ENCODE data around the gene MEIS2. TPM values are rescaled to one million over a fixed set of nuclear protein-coding genes. Genes with fewer than 3 reads are reported as not detected.

Gene MEIS2
- total RNA-seq, 2 experiments from 2014 or later: not detected

DNA sequence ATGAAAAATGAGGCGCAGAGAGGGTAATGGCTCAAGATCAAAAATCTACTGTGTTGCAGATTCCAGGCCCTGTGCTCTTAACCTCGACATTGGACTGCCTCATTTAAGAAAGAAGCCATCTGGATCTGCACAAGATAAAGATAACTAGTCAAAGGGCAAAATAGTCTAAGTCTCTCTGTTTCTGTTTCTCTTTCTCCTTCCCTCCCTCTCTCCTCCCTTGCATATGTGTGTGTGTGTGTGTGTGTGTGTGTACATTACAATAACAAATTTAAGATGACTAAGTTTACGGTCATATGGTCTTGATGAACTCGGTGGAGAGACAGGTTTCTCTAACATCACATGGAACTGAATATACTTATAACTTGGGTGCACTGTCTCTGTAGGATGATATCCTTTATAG lies 69.2 kb downstream of the MEIS2 start:
- Mint-ChIP-seq H3K27ac (no peak overlapping the region), H3K9me3 (peaks cover 2% of the 10 kb centered on the region), H3K36me3 (ENCODE audit: low read depth) (no peaks in the 10 kb centered on the region), H3K4me1 (no peaks in the 10 kb centered on the region), H3K27me3 (no peaks in the 10 kb centered on the region), H3K4me3 (no peak overlapping the region)
- DNase-seq: no peak
- CTCF ChIA-PET: no interaction called here
- POLR2A ChIA-PET: no interaction called here

GRCh38 chr15:37028625-37029296 lies 71.6 kb downstream of the MEIS2 start:
- POLR2A ChIA-PET: no interaction called here
- no peak for DNase-seq
- CTCF ChIA-PET: no interaction called here
- no peak overlapping the region for H3K4me3 Mint-ChIP-seq
- peaks cover 2% of the 10 kb centered on the region for H3K9me3 Mint-ChIP-seq
- no peak overlapping the region for H3K27ac Mint-ChIP-seq
- H3K36me3 Mint-ChIP-seq (ENCODE audit: low read depth): no peaks in the 10 kb centered on the region
- no peaks in the 10 kb centered on the region for H3K4me1 Mint-ChIP-seq
- no peaks in the 10 kb centered on the region for H3K27me3 Mint-ChIP-seq

GRCh38 chr15:37020852-37021251 lies 79.5 kb downstream of the MEIS2 start:
- peaks cover 2% of the 10 kb centered on the region for H3K9me3 Mint-ChIP-seq
- H3K36me3 Mint-ChIP-seq (ENCODE audit: low read depth): no peaks in the 10 kb centered on the region
- H3K4me1 Mint-ChIP-seq: no peaks in the 10 kb centered on the region
- no peak for DNase-seq
- CTCF ChIA-PET: no interaction called here
- no peak overlapping the region for H3K4me3 Mint-ChIP-seq
- POLR2A ChIA-PET: no interaction called here
- H3K27me3 Mint-ChIP-seq: no peaks in the 10 kb centered on the region
- H3K27ac Mint-ChIP-seq: no peak overlapping the region

DNA sequence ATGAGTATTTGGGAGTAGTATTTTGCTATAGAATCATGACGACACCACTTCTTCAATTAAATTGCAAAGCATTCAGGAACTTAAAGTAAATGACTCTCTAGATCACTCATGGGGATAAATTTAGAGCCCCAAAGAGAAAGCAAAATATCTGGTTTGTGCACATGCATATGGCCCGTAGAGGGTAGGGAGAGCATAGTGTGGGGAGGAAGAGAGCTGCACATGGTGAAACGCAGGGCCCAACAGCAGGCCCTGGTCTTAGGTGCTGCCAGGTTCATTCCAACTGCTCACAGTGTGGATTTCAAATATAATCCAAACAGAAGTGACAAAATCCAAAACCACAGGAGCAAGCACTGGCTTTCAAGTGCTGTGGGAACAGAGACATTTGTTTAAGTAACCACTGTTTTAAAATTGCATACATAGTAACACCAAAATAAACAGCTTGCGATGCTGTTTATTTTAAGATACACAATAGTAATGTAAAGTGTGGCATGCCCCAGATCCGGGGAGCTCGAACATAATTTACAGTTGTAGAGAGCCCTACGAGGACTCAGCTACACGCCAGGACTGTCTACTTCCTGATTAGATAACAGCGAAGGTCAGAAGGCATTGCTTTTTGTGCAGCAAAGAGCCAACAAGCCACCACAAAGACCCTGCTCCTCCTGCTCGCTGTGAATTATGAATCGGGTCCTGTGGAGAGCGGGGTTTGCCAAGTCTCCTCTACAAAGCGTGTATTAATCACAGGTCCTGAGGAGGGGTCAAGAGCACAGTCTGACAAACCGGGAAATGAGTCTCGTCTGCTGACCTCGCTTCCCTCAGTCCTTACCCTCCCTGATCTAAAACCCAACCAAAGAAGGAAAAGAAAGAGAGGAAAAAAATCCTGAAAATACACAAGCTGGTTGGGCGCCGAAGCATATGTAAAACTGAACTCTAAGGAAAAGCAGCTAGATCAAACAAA lies 80.6 kb downstream of the MEIS2 start:
- Mint-ChIP-seq H3K36me3 (ENCODE audit: low read depth) (no peaks in the 10 kb centered on the region), H3K27ac (no peak overlapping the region), H3K4me3 (no peak overlapping the region), H3K9me3 (peaks cover 2% of the 10 kb centered on the region), H3K4me1 (no peaks in the 10 kb centered on the region), H3K27me3 (no peaks in the 10 kb centered on the region)
- CTCF ChIA-PET: no interaction called here
- DNase-seq: no peak
- POLR2A ChIA-PET: no interaction called here

- H3K4me3 Mint-ChIP-seq: no peak overlapping the region
- no peaks in the 10 kb centered on the region for H3K36me3 Mint-ChIP-seq (ENCODE audit: low read depth)
- H3K9me3 Mint-ChIP-seq: peaks cover 2% of the 10 kb centered on the region
- no peaks in the 10 kb centered on the region for H3K4me1 Mint-ChIP-seq
- no peaks in the 10 kb centered on the region for H3K27me3 Mint-ChIP-seq
- ChIA-PET CTCF (no interaction called here), POLR2A (no interaction called here)
- no peak overlapping the region for H3K27ac Mint-ChIP-seq
- no peak for DNase-seq
These were observed 83.2 kb downstream of the MEIS2 start for GRCh38 chr15:37017031-37017625.

DNA sequence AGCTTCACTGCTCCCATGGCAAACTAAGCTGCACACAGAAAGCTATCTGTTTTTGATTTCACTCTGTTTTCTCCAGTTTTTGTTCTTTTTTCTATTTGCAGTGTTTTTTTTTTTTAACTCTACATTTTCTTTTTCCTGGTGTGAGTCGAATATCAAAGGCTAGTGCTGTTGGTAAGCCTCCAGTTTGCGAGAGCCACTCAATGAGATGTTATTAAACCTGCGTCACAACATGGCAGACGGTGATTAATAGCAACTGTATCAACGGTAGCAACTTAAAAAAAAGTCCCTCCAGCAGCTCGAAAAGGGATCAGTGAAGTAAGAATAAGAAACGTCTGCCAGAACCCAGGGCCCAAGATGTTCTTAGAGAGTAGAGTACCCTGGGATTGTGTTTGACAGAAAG lies 84.1 kb downstream of the MEIS2 start:
- ChIA-PET CTCF (interaction anchor here (0.7 kb wide), 1 partner anchor 21 kb away, joined by 3 read pairs; no protein-coding TSS in a partner anchor), POLR2A (no interaction called here)
- no peaks in the 10 kb centered on the region for H3K36me3 Mint-ChIP-seq (ENCODE audit: low read depth)
- H3K27me3 Mint-ChIP-seq: no peaks in the 10 kb centered on the region
- no peaks in the 10 kb centered on the region for H3K4me1 Mint-ChIP-seq
- no peak overlapping the region for H3K27ac Mint-ChIP-seq
- no peak overlapping the region for H3K4me3 Mint-ChIP-seq
- DNase-seq: no peak
- peaks cover 2% of the 10 kb centered on the region for H3K9me3 Mint-ChIP-seq

GRCh38 chr15:37015451-37015850 lies 84.9 kb downstream of the MEIS2 start:
- no peaks in the 10 kb centered on the region for H3K27me3 Mint-ChIP-seq
- CTCF ChIA-PET: no interaction called here
- H3K9me3 Mint-ChIP-seq: peaks cover 5% of the 10 kb centered on the region
- no peaks in the 10 kb centered on the region for H3K36me3 Mint-ChIP-seq (ENCODE audit: low read depth)
- no peak for DNase-seq
- POLR2A ChIA-PET: no interaction called here
- no peaks in the 10 kb centered on the region for H3K4me1 Mint-ChIP-seq
- no peak overlapping the region for H3K4me3 Mint-ChIP-seq
- H3K27ac Mint-ChIP-seq: no peak overlapping the region

- ChIA-PET POLR2A (no interaction called here), CTCF (interaction anchor here (0.7 kb wide), 1 partner anchor 289 kb away, joined by 3 read pairs; no protein-coding TSS in a partner anchor)
- Mint-ChIP-seq H3K9me3 (peaks cover 5% of the 10 kb centered on the region), H3K27me3 (no peaks in the 10 kb centered on the region), H3K4me3 (no peak overlapping the region), H3K27ac (no peak overlapping the region), H3K4me1 (no peaks in the 10 kb centered on the region), H3K36me3 (ENCODE audit: low read depth) (no peaks in the 10 kb centered on the region)
- no peak for DNase-seq
These were observed 85.3 kb downstream of the MEIS2 start for GRCh38 chr15:37015035-37015434.

DNA sequence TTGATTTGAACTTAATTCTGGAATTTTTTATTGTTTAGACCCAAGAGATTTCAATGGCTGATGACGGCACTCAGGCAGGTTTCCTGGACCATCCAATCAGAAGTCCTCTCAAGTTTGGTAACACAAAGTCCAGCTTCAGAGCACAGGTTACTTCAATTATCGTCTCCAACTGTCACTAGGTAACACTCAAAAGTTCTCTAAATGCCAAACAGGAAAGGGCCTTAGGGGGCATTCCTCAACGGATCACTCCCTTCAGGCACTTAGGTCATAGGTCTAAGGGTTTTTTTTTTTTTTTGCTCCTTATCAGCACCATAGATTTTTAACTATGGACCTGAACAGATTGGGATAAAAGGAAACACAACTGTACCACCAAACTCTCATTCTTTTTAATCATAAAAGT lies 85.8 kb downstream of the MEIS2 start:
- no peaks in the 10 kb centered on the region for H3K36me3 Mint-ChIP-seq (ENCODE audit: low read depth)
- CTCF ChIA-PET: interaction anchor here (0.7 kb wide), 1 partner anchor 288 kb away, joined by 3 read pairs; no protein-coding TSS in a partner anchor
- peaks cover 5% of the 10 kb centered on the region for H3K9me3 Mint-ChIP-seq
- POLR2A ChIA-PET: no interaction called here
- no peak overlapping the region for H3K4me3 Mint-ChIP-seq
- H3K27me3 Mint-ChIP-seq: no peaks in the 10 kb centered on the region
- DNase-seq: no peak
- H3K4me1 Mint-ChIP-seq: no peaks in the 10 kb centered on the region
- no peak overlapping the region for H3K27ac Mint-ChIP-seq

- ChIA-PET CTCF (no interaction called here), POLR2A (no interaction called here)
- Mint-ChIP-seq H3K27me3 (no peaks in the 10 kb centered on the region), H3K9me3 (peaks cover 5% of the 10 kb centered on the region), H3K27ac (no peak overlapping the region), H3K4me1 (no peaks in the 10 kb centered on the region), H3K4me3 (no peak overlapping the region), H3K36me3 (ENCODE audit: low read depth) (no peaks in the 10 kb centered on the region)
- no peak for DNase-seq
These were observed 86.2 kb downstream of the MEIS2 start for GRCh38 chr15:37014137-37014536.

DNA sequence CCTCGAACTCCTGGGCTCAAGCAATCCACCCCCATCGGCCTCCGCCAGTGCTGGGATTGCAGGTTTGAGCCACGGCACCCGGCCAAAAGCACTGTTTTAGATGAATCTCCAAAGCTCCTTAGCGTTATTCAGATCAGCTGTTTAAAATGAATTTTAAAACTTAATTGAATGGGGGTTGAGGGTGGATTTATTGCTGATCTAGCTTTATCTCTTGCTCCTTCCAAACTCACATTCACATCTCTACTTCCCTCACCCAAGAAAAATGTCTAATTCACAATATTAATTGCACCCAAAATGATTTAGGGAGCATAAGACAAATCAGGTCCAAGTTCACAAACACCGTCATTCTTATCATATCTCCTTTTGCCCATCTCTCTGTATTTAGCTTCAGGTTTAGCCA lies 89.8 kb downstream of the MEIS2 start:
- H3K27ac Mint-ChIP-seq: no peak overlapping the region
- POLR2A ChIA-PET: no interaction called here
- no peaks in the 10 kb centered on the region for H3K36me3 Mint-ChIP-seq (ENCODE audit: low read depth)
- H3K4me1 Mint-ChIP-seq: no peaks in the 10 kb centered on the region
- CTCF ChIA-PET: no interaction called here
- DNase-seq: no peak
- H3K9me3 Mint-ChIP-seq: peaks cover 3% of the 10 kb centered on the region
- no peak overlapping the region for H3K4me3 Mint-ChIP-seq
- no peaks in the 10 kb centered on the region for H3K27me3 Mint-ChIP-seq

DNA sequence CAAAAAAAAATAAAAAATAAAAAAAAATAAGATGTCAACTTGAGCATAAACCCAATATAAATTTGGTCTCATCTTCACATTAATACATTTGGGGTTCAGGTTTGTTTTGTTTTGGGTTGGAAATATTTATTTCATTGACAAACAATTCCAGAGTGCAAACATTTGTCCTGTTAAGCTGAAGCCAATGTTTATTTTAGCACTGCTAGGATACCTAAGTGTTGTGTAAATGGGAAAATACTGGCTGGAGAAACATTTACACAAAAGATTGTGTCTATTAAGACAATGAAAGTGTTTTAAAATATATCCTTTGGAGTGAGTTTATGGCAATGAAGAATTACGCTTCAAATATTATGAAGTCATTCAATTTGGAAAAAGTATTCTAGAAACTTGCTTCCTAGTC lies 91.1 kb downstream of the MEIS2 start:
- Mint-ChIP-seq H3K4me1 (no peaks in the 10 kb centered on the region), H3K27ac (no peak overlapping the region), H3K4me3 (no peak overlapping the region), H3K36me3 (ENCODE audit: low read depth) (no peaks in the 10 kb centered on the region), H3K27me3 (no peaks in the 10 kb centered on the region), H3K9me3 (peaks cover 3% of the 10 kb centered on the region)
- CTCF ChIA-PET: no interaction called here
- no peak for DNase-seq
- POLR2A ChIA-PET: no interaction called here

DNA sequence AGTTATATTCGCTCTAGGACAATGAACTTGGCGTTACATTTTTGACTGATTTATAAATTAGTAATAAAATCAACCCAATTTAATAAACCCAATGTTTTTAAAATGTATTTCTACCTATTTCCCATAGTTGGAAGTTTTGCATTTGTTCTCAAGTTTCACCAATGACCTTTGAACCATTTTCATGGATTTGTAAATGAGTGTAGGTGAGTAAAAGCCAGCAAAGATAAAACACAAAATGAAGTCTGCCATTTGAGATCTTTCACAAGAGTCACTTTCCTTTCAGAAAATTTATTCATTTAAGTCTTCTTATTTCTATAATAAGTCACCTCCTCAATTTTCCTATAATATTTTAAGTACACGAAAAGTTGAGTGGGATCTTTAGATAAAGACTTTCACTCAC lies 92.1 kb downstream of the MEIS2 start:
- ChIA-PET CTCF (no interaction called here), POLR2A (no interaction called here)
- no peaks in the 10 kb centered on the region for H3K36me3 Mint-ChIP-seq (ENCODE audit: low read depth)
- H3K4me3 Mint-ChIP-seq: no peak overlapping the region
- H3K9me3 Mint-ChIP-seq: peaks cover 3% of the 10 kb centered on the region
- no peaks in the 10 kb centered on the region for H3K27me3 Mint-ChIP-seq
- DNase-seq: no peak
- no peak overlapping the region for H3K27ac Mint-ChIP-seq
- no peaks in the 10 kb centered on the region for H3K4me1 Mint-ChIP-seq
